GM19328 (cell line): Measurements from ENCODE around the gene MAGI2.
A peak's percentile ranks its signal among the peaks of the same experiment; 100 is the strongest.

ENCODE experiments used
- ATAC-seq: cut with Tn5 transposase; IDR thresholded peaks from one replicate; pipeline ENCODE4 v1.9.1; 2021; ENCODE audit warnings: mild to moderate bottlenecking, moderate library complexity; ENCODE audit not compliant: unreplicated experiment

Gene MAGI2

GRCh38 chr7:78842068-78842467 is 611.4 kb downstream of the MAGI2 start:
- ATAC-seq, result no peak

DNA sequence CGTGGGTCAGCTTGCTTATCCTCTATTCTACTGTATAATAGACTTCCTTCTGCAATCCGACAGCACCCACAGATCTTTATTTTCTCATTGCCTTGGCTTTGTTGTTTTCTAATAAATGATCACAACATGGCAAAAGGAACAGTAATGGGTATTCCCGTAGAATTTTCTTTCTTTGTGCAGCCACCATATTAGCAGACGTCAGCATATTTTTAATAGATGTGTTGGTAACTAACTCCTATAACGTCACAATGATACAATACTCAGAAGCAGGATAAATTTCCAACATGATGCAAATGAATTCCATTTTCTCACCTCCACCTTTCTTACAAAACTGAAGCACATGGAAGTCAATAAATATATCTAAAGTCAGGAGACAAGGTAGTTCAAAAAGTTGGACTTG is 617.6 kb downstream of the MAGI2 start:
- no peak for ATAC-seq

- ATAC-seq, result no peak
These were observed 625.1 kb downstream of the MAGI2 start for GRCh38 chr7:78828317-78828716.

GRCh38 chr7:78803501-78804127 is 649.9 kb downstream of the MAGI2 start:
- no peak for ATAC-seq

DNA sequence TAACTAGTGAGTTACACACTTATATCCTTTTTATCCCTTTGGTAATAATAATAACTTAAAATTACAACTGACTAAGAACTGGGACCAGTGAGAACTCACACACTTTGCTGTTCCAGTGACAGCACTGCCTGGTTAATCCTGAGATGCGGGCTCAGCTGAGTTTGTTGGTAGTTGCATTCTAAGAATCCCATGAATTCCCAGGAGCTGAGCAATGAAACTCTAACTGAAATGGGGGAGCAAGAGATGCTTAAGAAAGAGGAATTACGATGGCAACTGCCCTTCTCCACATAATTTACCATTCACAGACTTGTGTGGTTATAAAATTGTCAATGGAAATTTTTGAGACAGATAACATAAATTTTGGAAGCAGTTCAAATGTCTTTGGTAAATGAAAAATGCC is 659.4 kb downstream of the MAGI2 start:
- no peak for ATAC-seq

GRCh38 chr7:78792624-78793023 is 660.8 kb downstream of the MAGI2 start:
- no peak for ATAC-seq

- no peak for ATAC-seq
These were observed 661.5 kb downstream of the MAGI2 start for GRCh38 chr7:78792006-78792405.

GRCh38 chr7:78788464-78788863 is 665.0 kb downstream of the MAGI2 start:
- no peak for ATAC-seq

GRCh38 chr7:78787854-78788253 is 665.6 kb downstream of the MAGI2 start:
- ATAC-seq, result no peak

- no peak for ATAC-seq
These were observed 667.4 kb downstream of the MAGI2 start for GRCh38 chr7:78786055-78786454.

DNA sequence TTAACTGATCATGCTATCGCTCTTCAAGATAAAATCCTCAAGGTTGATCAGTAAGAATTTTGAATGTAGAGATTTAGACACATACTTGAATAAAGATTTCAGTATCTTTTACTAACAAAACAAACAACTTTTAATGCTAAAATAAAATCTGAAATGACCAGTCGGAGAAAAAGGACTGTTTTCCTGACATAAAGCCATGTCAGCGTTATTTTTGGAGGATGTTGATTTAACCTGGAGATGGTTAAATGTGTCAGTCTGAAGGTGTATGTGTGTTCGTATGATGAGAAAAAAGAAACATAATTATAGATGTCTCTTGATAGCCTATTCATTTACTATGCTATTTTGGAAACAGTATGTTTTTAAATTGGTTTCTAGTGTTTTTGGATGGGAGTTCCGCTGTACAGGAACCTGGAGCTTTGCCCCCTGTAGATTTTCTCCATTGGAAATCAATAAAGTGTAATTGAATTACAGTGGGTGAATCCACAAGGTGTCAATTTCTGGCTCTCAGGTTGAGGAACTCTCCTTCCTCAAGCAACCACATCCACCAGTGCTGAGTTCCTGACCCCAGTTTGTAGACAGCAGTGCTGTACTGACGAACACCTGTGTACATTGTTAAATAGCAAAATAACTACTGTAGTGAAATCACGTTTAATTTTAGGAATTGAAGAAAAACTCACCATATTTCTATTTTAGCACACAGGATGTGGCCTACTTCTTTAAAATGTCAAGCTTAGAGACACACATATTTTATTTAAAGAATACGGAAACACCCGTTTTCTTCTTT is 670.1 kb downstream of the MAGI2 start:
- no peak for ATAC-seq

- no peak for ATAC-seq
These were observed 672.9 kb downstream of the MAGI2 start for GRCh38 chr7:78780560-78780959.

DNA sequence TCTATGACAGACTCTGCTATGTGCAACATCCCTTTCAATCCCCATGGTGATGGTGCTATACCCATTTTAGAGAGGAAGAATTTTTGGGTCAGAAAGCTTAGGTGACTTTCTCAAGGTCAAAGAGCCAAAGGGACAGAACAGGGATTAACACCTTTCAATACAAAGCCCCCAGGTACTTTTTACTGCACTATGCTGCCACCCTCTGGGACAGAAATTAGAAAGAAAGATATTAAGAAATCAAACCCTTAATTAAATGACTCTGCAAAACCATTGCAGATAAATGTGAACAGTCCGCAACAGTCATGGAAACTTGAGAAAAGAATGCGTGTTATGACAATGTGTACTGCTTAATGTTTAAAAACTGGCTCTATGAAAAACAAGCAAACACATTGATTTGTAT is 673.7 kb downstream of the MAGI2 start:
- no peak for ATAC-seq

DNA sequence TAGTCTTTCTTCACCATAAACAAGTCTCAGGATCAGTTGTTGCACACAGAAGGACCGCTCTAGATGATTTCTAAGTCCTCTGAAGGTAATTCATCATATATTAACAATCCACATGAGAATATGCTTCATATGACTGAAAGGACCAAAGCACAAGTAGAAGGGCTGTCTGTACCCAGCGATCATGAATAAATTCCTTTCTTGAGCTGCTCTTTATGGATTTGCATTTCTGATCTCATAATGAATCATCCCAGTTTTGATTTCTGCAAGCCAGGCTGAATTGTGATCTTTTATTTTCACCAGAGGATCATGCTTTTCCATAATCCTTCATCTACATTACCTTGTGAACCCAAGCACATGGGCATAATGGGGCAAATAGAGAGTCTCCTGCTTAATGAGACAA is 675.6 kb downstream of the MAGI2 start:
- ATAC-seq, result no peak

DNA sequence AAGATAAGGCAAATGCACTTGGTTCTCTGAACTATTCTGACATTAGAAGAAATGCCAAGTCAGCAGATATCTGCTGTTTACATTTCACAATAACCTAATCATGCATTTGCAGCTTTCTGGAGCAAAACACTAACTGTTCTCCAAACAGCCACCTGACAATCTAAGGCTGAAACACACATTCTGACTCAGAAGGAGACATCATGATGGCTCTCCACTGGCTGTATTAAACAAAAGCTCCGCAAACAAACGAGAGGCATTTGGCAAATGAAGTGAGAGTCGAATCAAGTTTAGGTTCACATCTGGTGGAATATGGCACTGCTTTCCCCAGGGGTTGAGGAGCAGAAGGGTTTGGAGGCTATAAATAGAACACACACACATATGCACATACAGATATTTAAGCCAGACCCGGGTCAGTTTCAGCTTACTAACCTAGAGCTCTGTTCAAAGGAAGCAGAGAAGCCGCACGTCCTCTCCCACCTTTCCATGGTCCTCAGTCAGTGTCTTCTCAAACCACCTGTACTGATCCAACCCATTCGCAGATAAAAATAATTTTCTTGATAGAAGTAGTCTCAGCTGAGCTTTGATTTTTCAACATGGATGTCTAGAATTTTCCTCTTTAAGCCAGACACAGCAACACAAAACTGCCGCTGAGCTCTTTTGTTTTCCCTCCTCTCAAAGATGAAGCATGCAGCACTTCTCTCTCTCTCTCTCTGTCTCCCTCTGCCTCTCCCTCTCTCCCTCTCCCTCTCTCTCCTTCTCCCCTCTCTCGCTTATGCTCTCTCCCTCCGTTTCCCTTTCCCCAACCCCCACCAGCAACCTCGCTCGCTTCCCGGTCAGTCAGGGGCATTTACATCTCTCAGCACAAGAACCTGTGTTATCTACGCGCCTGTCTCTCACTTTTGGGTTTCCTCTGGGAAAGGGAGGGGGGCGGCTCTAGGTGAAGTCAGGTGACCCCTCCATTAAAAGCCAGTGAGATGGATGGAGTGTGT is 682.8 kb downstream of the MAGI2 start:
- no peak for ATAC-seq

DNA sequence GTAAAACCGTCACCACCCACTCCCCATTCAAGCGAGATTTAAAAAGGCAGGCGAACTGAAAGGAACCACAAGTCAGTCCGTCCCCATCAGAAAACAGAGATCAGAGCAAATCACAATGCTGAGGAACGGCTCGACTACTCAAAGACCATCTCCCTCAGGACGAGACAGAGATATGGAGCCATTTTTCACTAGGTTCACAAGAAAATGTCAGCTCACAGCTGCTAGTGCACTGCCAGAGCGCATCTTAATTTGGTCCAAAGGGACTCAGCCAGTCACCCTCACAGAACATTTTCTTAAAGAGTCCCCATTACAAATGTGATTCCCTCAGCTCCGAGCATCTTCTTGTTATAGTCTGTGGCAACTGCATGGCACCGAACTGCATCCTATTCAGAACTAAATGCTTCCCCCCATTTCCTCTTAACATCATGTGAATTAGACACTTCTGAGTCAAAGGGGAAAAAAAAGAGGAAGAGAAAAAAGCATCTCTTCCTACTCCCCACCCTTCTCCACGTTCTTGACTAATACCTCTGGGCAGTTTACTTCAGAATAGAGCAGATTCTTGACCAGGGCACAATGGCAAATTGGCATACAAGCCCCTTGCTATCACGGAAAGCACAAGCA is 683.9 kb downstream of the MAGI2 start:
- ATAC-seq, result peak; percentile 90

DNA sequence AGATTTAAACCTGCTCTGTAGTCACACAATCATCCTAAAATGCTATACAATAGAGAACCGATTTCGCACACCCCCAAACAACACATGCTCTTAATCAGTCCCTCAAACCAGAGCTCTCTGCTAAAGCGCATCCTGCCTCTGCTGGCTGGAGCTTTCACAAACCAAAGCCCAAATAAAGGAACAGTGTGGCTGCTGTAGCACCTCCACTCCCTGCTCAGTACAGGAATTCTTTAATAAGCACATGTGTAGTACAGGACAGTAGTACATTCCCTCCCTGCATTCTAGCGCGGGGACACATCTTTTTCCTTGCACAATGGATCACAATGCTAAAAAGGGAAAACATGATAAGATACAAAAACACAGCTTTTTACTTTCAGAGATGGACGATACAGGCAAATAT is 684.6 kb downstream of the MAGI2 start:
- no peak for ATAC-seq

- no peak for ATAC-seq
These were observed 687.3 kb downstream of the MAGI2 start for GRCh38 chr7:78765943-78766729.

DNA sequence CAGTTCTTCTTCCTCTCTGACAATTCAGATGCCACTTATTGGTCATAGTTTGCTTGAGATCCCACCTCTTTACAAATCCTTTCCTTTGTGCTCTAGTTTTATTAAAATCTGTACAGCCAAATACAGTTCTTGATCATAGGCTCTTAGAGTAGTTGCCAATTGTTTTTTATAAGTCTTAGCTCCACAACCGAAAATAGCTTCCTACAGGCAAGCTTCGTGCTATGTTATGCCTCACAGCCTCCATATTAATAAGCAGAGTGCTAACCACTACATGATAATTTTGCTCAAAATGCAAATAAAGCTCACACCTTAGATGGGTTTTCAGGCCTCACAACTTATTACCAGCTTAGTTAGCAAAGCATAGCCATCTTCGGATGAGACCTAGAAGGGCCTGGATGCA is 688.9 kb downstream of the MAGI2 start:
- no peak for ATAC-seq

DNA sequence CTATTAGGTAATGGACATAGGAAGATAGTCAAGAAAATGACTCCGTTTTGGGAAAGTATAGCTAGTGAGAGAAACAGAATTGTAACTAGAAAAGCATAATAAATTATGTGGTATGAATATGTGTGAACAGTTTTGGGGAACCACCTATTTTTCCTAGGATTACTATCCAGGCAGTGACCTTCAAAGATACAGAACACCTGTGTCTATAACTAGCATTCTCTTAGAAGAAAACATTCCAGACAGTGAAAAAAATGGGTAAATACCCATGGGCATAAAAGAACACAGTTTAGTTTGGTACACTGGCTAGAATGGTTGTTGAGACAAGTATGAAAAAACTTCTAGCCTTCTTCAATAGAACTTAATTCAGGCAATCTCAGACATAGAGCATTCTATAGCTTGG is 690.8 kb downstream of the MAGI2 start:
- ATAC-seq, result no peak
